Esophagus muscularis mucosa (tissue), 4 donors: ENCODE measurements around the gene FITM1. TPM values are rescaled to one million over a fixed set of nuclear protein-coding genes. Genes with fewer than 3 reads are reported as not detected.

Experiments
- DNase-seq: peaks from one replicate; pipeline ENCODE4 v3.0.0-alpha.2; 2017; ENCODE audit errors: extremely low spot score
- H3K27ac ChIP-seq, 4 donors: fragments of 200-600 bp; sonication (generic); replicated peaks in 1 of 4; 1 replicate in 3 of 4; 2 replicates in 1 of 4; pipeline ENCODE4 v1.5.1; 2016 to 2019; ENCODE audit warnings: mild to moderate bottlenecking in 1 of 4
- H3K27me3 ChIP-seq, 4 donors: fragments of 200-600 bp; sonication (generic); one replicate each; pipeline versions ENCODE4 v1.5.1 to v1.6.0; 2016 to 2019
- H3K36me3 ChIP-seq, 4 donors: fragments of 200-600 bp; sonication (generic); one replicate each; pipeline ENCODE4 v1.5.1; 2016 to 2019
- H3K4me1 ChIP-seq, 4 donors: fragments of 200-600 bp; sonication (generic); one replicate each; pipeline ENCODE4 v1.5.1; 2016 to 2019
- H3K4me3 ChIP-seq, 4 donors: fragments of 200-600 bp; sonication (generic); 1 replicate in 2 of 4; 2 replicates in 2 of 4; pipeline ENCODE4 v1.5.1; 2016 to 2019; ENCODE audit warnings: mild to moderate bottlenecking in 4 of 4, moderate library complexity in 1 of 4
- H3K9me3 ChIP-seq, 4 donors: fragments of 200-600 bp; sonication (generic); 1 replicate in 3 of 4; 2 replicates in 1 of 4; pipeline ENCODE4 v1.5.1; 2016 to 2019
- EP300 ChIP-seq: sonication (generic); formaldehyde crosslinking; IDR thresholded peaks from one replicate; pipeline ENCODE4 v1.6.1; 2017; ENCODE audit warnings: antibody characterized with exemption
- POLR2A ChIP-seq: fragments of 450-650 bp; IDR thresholded peaks from one replicate; pipeline ENCODE4 v1.6.1; 2017; ENCODE audit warnings: antibody characterized with exemption, moderate library complexity, mild to moderate bottlenecking, low read depth
- POLR2AphosphoS5 ChIP-seq, 2 donors: sonication (generic); formaldehyde crosslinking; IDR thresholded peaks; one replicate each; pipeline ENCODE4 v1.6.1; 2017; ENCODE audit warnings: antibody characterized with exemption in 2 of 2
- WGBS: methylation state at CpG from one replicate; pipeline ENCODE4 v1.1.5; 2018; 5-methylcytosine and 5-hydroxymethylcytosine counted together
- intact Hi-C: fragments of 100-400 bp; cut with DNase I; formaldehyde crosslinking; loops from one replicate; pipeline ENCODE4 v1.15.1; 2023
- total RNA-seq, 4 donors: library from RNA; depleted of rRNA; stranded (reverse); fragments of >200 nt; gene quantifications; one replicate each; pipeline versions ENCODE4 v1.1.0 to v1.2.1, GENCODE V29; 2016
- TF ChIP-seq, protein P1 (sequence below), 3 experiments: fragments of 200-600 bp in 2 of 3; fragments of 450-650 bp in 1 of 3; sonication (generic) in 2 of 3; IDR thresholded peaks; one replicate each; pipeline ENCODE4 v1.5.1; 2017 to 2019; ENCODE audit warnings: antibody characterized with exemption in 3 of 3, mild to moderate bottlenecking in 2 of 3, moderate library complexity in 1 of 3

Gene FITM1
- total RNA-seq, 4 donors from 2014 or later = 0.34 to 0.83 (median 0.52) TPM; not detected in 1

- no peaks in the 10 kb centered on the region for H3K4me1 ChIP-seq
Measured at GRCh38 chr14:24123424-24124417, 6.7 kb upstream of the FITM1 start.

GRCh38 chr14:24126939-24127338 is 3.5 kb upstream of the FITM1 start:
- Histone ChIP-seq H3K27ac (no peak overlapping the region), H3K36me3 (peaks cover 7 to 28% (median 22%) of the 10 kb centered on the region in 4 donors), H3K4me1 (peaks cover 8 to 16% (median 12%) of the 10 kb centered on the region in 4 donors), H3K9me3 (no peaks in the 10 kb centered on the region), H3K4me3 (no peak overlapping the region), H3K27me3 (no peaks in the 10 kb centered on the region)
- intact Hi-C loops = no loop called here
- no peak for DNase-seq
- TF ChIP-seq POLR2A (no peak), EP300 (no peak), POLR2AphosphoS5 (IDR thresholded peaks at IDR 0.05) (no peak)
- TF ChIP-seq, protein P1, sequence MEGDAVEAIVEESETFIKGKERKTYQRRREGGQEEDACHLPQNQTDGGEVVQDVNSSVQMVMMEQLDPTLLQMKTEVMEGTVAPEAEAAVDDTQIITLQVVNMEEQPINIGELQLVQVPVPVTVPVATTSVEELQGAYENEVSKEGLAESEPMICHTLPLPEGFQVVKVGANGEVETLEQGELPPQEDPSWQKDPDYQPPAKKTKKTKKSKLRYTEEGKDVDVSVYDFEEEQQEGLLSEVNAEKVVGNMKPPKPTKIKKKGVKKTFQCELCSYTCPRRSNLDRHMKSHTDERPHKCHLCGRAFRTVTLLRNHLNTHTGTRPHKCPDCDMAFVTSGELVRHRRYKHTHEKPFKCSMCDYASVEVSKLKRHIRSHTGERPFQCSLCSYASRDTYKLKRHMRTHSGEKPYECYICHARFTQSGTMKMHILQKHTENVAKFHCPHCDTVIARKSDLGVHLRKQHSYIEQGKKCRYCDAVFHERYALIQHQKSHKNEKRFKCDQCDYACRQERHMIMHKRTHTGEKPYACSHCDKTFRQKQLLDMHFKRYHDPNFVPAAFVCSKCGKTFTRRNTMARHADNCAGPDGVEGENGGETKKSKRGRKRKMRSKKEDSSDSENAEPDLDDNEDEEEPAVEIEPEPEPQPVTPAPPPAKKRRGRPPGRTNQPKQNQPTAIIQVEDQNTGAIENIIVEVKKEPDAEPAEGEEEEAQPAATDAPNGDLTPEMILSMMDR (IDR thresholded peaks at IDR 0.05) = no peak

More at GRCh38 chr14:24123424-24124417, 6.7 kb upstream of the FITM1 start:
- intact Hi-C loops = no loop called here
- DNase-seq = no peak
- no peak overlapping the region for H3K27ac ChIP-seq
- no peaks in the 10 kb centered on the region for H3K9me3 ChIP-seq
- H3K4me3 ChIP-seq = no peak overlapping the region
- 92% methylated on average over 8 of the region's 9 CpGs for WGBS
- peaks cover 22 to 61% (median 54%) of the 10 kb centered on the region in 4 donors for H3K36me3 ChIP-seq
- H3K27me3 ChIP-seq = no peaks in the 10 kb centered on the region
- TF ChIP-seq EP300 (no peak), POLR2A (no peak), POLR2AphosphoS5 (IDR thresholded peaks at IDR 0.05) (no peak)
- TF ChIP-seq, protein P1 (IDR thresholded peaks at IDR 0.05) = no peak

DNA sequence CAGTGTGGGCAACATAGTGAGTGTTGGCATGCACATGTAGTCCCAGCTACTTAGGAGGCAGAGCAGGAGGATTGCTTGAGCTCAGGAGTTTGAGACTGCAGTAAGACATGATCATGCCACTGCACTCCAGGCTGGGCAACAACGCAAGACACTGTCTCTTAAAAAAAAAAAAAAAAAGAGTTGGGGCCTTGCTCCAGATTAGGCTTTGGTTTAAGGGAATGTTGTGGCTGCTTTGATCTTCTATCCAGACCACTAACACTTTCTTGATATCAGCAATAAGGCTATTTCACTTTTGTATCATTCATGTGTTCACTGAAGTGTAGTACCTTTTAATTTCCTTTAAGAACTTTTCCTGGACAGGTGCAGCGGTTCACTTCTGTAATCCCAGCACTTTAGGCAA is 2.8 kb upstream of the FITM1 start:
- TF ChIP-seq POLR2AphosphoS5 (IDR thresholded peaks at IDR 0.05) (no peak), EP300 (no peak), POLR2A (no peak)
- TF ChIP-seq, protein P1 (IDR thresholded peaks at IDR 0.05) = no peak
- no peak overlapping the region for H3K4me3 ChIP-seq
- H3K9me3 ChIP-seq = no peaks in the 10 kb centered on the region
- H3K36me3 ChIP-seq = peaks cover 0 to 21% (median 15%) of the 10 kb centered on the region in 4 donors
- peaks cover 9 to 21% (median 16%) of the 10 kb centered on the region in 4 donors for H3K4me1 ChIP-seq
- DNase-seq = no peak
- H3K27ac ChIP-seq = no peak overlapping the region
- H3K27me3 ChIP-seq = no peaks in the 10 kb centered on the region
- 91% methylated on average over 2 of the region's 2 CpGs for WGBS
- intact Hi-C loops = no loop called here

DNA sequence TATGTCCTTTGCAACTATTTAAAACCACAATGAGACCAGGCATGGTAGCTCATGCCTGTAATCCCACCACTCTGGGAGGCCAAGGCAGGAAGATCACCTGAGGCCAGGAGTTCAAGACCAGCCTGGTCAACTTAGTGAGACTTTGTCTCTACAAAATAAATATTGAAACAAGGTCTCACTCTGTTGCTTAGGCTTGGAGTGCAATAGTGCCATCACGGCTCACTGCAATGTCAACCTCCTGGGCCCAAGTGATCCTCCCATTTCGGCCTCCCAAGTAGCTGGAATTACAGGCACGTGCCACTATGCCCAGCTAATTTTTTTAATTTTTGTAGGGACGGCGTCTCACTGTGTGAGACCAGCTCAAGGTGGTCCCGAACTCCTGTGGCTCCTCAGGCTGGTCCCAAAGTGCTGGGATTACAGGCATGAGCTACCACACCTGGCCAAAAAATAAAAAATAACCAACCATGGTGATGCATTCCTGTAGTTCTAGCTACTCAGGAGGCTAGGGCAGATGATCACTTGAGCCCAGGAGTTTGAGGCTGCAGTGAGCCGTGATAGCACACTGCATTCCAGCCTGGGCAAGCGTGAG is 955 bp upstream of the FITM1 start:
- no peaks in the 10 kb centered on the region for H3K27me3 ChIP-seq
- peaks cover 0 to 3% (median 0%) of the 10 kb centered on the region in 4 donors for H3K36me3 ChIP-seq
- no peaks in the 10 kb centered on the region for H3K9me3 ChIP-seq
- peaks cover 9 to 21% (median 16%) of the 10 kb centered on the region in 4 donors for H3K4me1 ChIP-seq
- H3K27ac ChIP-seq = no peak overlapping the region
- TF ChIP-seq POLR2A (no peak), POLR2AphosphoS5 (IDR thresholded peaks at IDR 0.05) (no peak), EP300 (no peak)
- TF ChIP-seq, protein P1 (IDR thresholded peaks at IDR 0.05) = no peak
- H3K4me3 ChIP-seq = no peak overlapping the region
- WGBS = 97% methylated on average over 8 of the region's 8 CpGs
- intact Hi-C loops = no loop called here
- DNase-seq = no peak
